Stromal cell of bone marrow (primary cell): ENCODE measurements around the gene SAMD4B.

Experiments
- DNase-seq: peaks from one replicate; pipeline ENCODE4 v3.0.0-alpha.2; 2012; ENCODE audit warnings: low read depth

Gene SAMD4B

GRCh38 chr19:39410017-39410830, 68.0 kb downstream of the SAMD4B start:
- peak; percentile 49 for DNase-seq

- DNase-seq = no peak
Observed at GRCh38 chr19:39410831-39411080, 68.5 kb downstream of the SAMD4B start.

GRCh38 chr19:39411081-39411831, 69.0 kb downstream of the SAMD4B start:
- peak; percentile 61 for DNase-seq

- peak; percentile 82 for DNase-seq
Observed at GRCh38 chr19:39411832-39412099, 69.5 kb downstream of the SAMD4B start.

- DNase-seq = peak; percentile 99
Observed at GRCh38 chr19:39412100-39412866, 70.1 kb downstream of the SAMD4B start, which contains the start of gene PLEKHG2. Gene PLEKHG2, plus strand, starts transcription at chr19:39412669. Its CDS starts 1,418 bp downstream, at chr19:39414087.

GRCh38 chr19:39412867-39413271, 70.6 kb downstream of the SAMD4B start:
- no peak for DNase-seq

GRCh38 chr19:39413272-39413910, 71.2 kb downstream of the SAMD4B start:
- DNase-seq = no peak

- no peak for DNase-seq
Observed at GRCh38 chr19:39413911-39414608, 71.8 kb downstream of the SAMD4B start.

GRCh38 chr19:39415111-39416046, 73.2 kb downstream of the SAMD4B start:
- no peak for DNase-seq

GRCh38 chr19:39416152-39417120, 74.2 kb downstream of the SAMD4B start:
- DNase-seq = no peak

- DNase-seq = no peak
Observed at GRCh38 chr19:39417463-39418181, 75.4 kb downstream of the SAMD4B start.

GRCh38 chr19:39419003-39419402, 76.8 kb downstream of the SAMD4B start:
- DNase-seq = no peak

- DNase-seq = no peak
Observed at GRCh38 chr19:39420769-39421168, 78.5 kb downstream of the SAMD4B start.

- no peak for DNase-seq
Observed at GRCh38 chr19:39422020-39422419, 79.8 kb downstream of the SAMD4B start.

- no peak for DNase-seq
Observed at GRCh38 chr19:39423258-39424086, 81.3 kb downstream of the SAMD4B start.

GRCh38 chr19:39424934-39425333, 82.7 kb downstream of the SAMD4B start:
- no peak for DNase-seq

GRCh38 chr19:39425744-39426143, 83.5 kb downstream of the SAMD4B start:
- no peak for DNase-seq

GRCh38 chr19:39426170-39426569, 83.9 kb downstream of the SAMD4B start:
- no peak for DNase-seq
